HG03442 (cell line): ENCODE measurements around the gene NKD2.

Source experiments
- ATAC-seq: cut with Tn5 transposase; IDR thresholded peaks from one replicate; pipeline ENCODE4 v1.9.1; 2021; ENCODE audit warnings: mild to moderate bottlenecking, moderate library complexity; ENCODE audit not compliant: unreplicated experiment

Gene NKD2

GRCh38 chr5:1028481-1029281, 20.1 kb downstream of the NKD2 start:
- ATAC-seq = no peak

- no peak for ATAC-seq
Measured at GRCh38 chr5:1029282-1029944, 20.8 kb downstream of the NKD2 start.

DNA sequence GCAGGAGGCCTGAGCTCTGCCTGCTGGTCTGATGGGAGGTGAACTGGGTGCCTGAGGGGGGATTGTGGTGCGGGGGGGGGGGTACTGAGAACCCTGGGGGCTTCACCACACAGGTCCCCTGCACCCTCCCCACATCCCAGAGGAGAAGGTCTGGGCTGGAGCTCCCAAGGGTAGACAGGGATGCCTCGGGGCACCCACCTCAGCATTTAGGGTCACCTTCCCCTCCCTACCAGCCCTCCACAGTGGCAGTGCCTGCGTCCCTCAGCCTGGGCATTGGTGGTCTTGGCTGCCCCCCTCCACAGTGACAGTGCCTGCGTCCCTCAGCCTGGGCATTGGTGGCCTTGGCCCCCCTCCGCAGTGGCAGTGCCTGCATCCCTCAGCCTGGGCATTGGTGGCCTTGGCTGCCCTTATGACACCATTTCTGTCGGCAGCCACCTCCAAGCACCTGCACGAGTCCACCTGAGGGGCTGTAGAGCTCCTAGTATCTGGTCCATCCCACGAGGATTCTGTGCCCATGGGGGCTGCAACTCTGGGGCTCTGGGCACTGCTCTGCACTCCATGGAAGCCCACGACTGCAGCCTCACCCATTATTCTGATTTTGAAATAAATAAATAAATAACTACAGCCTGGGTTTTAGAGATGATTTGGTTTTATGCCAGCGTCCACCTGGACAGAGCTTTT, 21.5 kb downstream of the NKD2 start:
- ATAC-seq = no peak

DNA sequence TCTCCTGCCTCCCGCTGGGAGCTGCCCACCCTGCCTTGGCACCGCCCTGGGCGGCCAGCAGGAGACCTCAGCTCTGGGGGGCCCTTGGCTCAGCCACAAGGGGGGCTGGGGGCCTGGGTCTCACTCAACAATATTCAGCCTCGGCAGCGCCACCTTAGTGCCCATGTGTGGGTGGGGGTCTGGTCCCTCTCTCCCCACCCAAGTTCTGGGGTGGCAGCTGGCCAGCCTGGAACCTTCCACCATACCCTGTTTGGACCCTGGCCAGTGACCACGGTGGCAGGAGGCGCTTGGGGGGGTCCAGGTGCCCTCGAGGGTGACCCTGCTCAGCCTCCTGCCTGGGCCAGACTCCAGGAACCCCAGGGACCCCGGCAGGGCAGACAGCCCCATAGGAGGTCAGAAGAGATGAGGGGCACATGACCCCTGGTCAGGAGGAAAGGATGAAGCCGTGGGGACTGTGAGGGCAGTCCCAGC, 22.2 kb downstream of the NKD2 start:
- no peak for ATAC-seq

- no peak for ATAC-seq
Measured at GRCh38 chr5:1031306-1031959, 22.8 kb downstream of the NKD2 start.

GRCh38 chr5:1032011-1032410, 23.4 kb downstream of the NKD2 start:
- no peak for ATAC-seq

DNA sequence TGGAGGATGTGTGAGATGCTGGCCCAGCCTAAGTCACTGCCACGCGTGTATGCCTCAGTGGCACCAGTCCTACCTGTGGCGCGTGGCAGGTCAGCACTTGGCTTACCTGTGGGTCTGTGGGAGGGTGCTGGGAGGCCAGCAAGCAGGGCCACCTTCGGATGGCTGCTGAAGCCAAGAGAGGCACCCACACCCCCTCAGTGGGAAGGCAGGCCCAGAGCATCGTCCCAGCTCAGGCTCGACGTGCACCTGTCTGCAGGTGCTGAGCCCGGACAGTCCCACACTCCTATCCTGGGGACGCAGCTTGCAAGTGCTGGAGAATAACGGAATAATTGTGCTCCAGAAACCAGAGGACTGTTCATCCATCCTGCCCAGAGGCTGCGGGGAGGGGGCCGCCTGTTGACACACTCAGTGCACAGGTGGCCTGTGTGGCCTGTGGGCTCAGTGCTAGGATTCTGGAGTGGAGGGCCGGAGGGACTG, 24.0 kb downstream of the NKD2 start:
- ATAC-seq = no peak

DNA sequence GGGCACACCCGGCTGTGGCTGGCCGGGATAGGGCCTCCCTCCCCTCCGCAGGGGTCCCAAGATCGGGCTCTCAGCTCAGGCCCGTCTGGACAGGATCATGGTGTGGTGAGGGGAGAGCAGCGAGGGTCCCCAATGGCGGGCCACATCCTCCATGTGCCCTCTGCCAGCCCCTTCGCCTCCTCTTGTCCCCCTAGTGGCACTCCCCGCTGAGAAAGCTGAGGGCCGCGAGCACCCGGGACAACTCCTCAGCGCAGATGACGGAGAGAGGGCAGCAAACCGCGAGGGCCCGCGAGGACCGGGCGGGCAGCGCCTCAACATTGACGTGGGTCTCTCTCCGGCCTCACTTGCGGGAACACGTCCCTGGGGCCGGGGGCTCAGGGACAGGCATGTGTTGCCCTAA, 24.6 kb downstream of the NKD2 start:
- no peak for ATAC-seq

DNA sequence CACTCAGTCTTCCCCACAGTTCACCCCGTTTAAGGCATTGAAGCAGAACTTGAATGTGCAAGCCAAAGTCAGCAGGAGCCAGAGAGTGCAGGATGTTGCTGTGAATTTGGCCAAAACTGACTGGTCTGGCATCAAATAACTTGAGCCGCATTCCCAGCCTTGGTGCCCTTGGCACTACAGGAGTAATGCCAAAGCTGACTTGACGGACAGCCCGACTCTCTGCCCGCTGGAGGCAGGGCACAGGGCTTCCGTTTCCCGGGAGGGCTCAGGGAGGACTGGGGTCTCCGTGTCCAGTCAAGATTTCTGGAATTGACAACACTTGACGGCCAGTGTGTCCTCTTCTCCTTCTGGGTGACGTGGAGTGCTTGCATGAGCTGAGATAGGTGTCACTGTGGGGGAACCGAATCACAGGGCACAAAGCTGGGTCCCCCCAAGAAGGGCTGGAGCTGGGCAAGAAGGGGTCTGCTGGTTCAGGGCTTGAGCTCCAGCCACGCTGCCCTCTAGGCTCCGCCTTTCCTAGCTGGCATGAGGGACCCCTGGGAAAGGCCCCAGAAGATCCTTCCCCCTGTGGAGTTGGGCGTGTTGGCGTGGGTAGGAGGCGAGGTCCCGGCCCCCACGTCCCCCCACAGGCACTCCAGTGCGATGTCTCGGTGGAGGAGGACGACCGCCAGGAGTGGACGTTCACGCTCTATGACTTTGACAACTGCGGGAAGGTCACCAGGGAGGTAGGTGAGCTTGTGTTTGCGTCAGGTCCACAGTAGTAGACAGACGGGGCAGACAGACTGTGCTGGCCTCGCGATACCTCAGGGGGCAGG, 25.2 kb downstream of the NKD2 start:
- ATAC-seq = no peak

DNA sequence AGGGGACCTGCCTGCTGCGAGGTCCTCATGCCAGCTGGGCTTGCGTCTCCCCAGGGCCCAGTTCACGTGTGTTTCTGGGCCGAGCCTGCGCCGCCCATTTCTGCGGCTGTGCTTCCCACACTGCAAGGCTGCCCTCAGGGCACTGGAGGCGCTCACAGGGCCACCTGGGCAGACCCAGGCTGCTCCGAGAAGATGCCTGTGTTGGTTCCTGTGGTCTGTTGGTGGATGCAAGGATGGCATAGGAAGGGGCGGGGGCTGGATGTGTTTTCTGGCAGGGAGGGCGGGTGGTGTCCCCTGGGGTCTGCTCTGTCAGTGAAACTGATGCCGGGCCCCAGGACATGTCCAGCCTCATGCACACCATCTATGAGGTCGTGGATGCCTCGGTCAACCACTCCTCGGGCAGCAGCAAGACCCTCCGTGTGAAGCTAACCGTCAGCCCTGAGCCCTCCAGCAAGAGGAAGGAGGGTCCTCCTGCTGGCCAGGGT, 25.9 kb downstream of the NKD2 start:
- no peak for ATAC-seq

DNA sequence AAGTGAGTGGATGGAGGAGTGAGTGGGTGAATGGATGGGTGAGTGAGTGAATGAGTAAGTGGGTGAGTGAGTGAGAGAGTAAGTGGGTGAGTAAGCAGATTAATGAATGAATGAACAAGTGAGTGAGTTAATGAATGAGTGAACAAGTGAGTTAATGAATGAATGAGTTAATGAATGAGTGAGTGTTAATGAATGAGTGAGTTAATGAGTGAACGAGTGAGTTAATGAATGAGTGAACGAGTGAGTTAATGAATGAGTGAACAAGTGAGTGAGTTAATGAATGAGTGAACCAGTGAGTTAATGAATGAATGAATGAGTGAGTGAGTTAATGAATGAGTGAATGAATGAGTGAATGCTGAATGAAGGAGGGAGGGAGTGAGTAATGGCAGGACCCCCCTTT, 26.4 kb downstream of the NKD2 start:
- no peak for ATAC-seq

- ATAC-seq = no peak
Measured at GRCh38 chr5:1035421-1036405, 27.1 kb downstream of the NKD2 start.

- no peak for ATAC-seq
Measured at GRCh38 chr5:1036504-1037122, 28.0 kb downstream of the NKD2 start.

- no peak for ATAC-seq
Measured at GRCh38 chr5:1037123-1037670, 28.6 kb downstream of the NKD2 start.

DNA sequence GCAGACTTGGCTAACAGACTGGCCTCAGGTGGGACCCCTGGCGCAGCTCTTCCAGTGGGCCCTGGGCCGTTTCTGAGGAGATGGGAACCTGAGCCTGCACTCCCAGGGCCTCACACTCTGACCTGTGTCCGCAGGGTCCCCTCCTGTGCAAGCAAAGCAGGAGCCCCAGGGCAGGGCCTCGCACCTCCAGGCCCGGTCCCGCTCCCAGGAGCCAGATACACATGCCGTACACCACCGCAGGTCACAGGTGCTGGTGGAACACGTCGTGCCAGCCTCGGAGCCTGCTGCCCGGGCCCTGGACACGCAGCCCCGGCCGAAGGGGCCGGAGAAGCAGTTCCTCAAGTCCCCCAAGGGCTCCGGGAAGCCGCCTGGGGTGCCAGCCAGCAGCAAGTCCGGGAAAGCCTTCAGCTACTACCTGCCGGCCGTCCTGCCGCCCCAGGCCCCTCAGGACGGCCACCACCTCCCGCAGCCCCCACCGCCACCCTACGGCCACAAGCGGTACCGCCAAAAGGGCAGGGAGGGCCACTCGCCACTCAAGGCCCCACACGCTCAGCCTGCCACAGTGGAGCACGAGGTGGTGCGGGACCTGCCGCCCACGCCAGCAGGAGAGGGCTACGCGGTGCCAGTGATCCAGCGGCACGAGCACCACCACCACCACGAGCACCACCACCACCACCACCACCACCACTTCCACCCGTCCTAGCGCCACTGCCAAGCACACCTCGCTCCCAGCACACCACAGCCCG, 29.2 kb downstream of the NKD2 start:
- no peak for ATAC-seq

DNA sequence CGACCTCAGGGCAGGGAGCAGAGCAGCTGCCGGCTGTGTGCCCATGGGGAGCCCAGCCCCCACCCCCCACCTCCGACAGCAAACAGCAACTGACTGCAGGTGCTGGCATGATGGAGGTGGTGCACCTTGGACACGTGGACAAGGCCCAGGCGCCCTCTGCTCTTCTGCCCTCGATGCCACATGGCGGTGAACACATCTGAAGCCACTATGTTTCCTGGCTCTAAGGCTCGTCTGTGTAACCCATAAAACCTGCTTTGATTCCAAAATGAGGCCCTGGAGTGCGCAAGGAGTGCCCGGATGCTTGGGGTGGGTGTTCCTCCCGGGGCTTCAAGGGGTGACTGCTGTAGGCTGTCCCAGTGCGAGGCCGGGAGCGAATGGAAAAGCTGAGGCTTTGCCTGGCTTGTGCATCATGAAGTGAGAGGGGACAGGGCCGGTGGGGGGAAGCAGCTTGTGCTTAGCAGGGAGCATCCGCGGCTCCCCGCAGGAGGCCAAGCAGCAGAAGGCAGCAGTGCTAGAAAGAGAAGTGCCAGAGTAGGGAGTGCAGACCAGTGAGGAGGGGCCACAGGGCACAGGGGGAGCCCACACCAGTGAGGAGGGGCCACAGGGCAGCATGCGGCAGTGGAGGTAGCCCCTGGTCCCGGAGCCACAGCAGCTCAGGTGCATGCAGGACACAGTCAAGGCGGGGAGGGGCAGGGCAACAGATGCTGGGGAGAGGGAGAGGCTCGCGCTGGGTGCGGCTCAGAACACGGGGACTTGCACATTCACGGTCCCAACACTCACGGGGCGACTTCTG, 30.0 kb downstream of the NKD2 start:
- no peak for ATAC-seq

GRCh38 chr5:1039210-1039548, 30.6 kb downstream of the NKD2 start:
- no peak for ATAC-seq
